Measurements from ENCODE around the gene BICRA. TPM values are rescaled to one million over a fixed set of nuclear protein-coding genes. Genes with fewer than 3 reads are reported as not detected.

The BICRA gene
- total RNA-seq (2021) (23.1 and 24.3 TPM in 2 replicates), Bru-seq, nascent RNA (percentile 56 among the genes with signal in this experiment), BruChase-seq, experiment 1, labeled RNA remaining after a 2-hour chase (percentile 69 among the genes with signal in this experiment), BruChase-seq, experiment 2, labeled RNA remaining after a 6-hour chase (percentile 80 among the genes with signal in this experiment)
- long read RNA-seq, transcript BICRA-203 (1 exons, 3,312 nt), result major isoform, 5 of 11 reads
- long read RNA-seq, partial matches to known transcripts, result 4 of 11 reads
- long read RNA-seq, other reads (novel, unspliced or antisense), result 2 of 11 reads

DNA sequence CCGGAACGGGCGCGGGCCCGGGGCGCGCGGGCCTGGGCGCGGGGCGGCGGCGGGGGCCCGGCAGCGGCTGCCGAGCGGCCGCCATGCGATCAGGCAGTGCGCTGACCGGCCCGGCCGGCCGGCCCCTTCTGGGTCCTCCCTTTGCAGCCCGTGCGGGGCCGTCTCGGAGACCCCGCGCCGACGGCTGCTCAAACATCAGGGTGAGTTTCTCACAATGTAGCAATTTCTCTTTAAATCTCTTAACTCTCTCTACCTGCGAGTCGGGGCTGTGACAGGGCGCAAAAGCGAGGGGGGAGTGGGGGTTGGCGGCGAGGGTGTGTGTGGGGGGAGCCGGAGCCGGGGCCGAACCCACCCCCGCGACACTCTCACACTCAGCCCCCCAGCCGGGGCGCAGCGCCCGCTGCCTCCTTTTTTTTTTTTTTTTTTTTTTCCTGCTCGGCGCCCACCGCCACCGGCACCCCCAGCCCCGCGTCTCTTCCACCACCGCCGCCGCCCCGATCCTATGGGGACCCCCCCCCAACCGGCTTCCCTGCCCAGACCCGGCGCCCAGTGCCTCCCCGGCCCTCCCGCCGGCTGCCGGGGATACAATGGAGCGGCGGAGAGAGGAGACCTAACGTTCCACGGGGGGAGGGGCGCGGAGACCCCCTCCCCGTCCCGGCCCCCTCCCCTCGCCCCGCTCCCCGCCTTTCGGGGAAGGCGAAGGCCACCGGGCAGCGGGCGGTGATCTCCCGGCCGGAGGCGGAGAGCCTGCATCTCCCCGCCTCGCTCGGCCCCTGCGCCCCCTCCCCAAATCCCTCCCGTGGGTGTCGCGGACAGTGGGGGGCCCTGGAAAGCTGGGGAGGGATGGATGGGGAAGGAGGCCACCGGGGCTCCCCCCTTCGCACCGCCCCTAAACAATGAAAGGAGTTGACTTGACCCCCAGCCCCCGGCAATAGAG is at the start of gene BICRA:
TSS of gene BICRA (plus strand) at position 166 of the 937 bp plus-strand sequence. CDS start 64,441 bp downstream, outside the sequence.
- H3K9me3 ChIP-seq (ENCODE audit: low read depth, low read length, poor library complexity, severe bottlenecking), result no peaks in the 10 kb centered on the region
- H3K4me3 ChIP-seq (ENCODE audit: low read depth, low read length, poor library complexity, severe bottlenecking), result peak within 1 kb of the TSS; percentile 96
- BruUV-seq (replicated peaks), result no TSS peak
- no peaks in the 10 kb centered on the region for H3K36me3 ChIP-seq (ENCODE audit: insufficient read depth, low read length, poor library complexity, severe bottlenecking)
- ChIA-PET CTCF (no interaction called here), POLR2A (ENCODE audit: low non-redundant PET) (no interaction called here)
- peaks cover 29% of the 10 kb centered on the region for H3K4me1 ChIP-seq (ENCODE audit: insufficient read depth, low read length, poor library complexity, severe bottlenecking)
- TF ChIP-seq, protein P1, sequence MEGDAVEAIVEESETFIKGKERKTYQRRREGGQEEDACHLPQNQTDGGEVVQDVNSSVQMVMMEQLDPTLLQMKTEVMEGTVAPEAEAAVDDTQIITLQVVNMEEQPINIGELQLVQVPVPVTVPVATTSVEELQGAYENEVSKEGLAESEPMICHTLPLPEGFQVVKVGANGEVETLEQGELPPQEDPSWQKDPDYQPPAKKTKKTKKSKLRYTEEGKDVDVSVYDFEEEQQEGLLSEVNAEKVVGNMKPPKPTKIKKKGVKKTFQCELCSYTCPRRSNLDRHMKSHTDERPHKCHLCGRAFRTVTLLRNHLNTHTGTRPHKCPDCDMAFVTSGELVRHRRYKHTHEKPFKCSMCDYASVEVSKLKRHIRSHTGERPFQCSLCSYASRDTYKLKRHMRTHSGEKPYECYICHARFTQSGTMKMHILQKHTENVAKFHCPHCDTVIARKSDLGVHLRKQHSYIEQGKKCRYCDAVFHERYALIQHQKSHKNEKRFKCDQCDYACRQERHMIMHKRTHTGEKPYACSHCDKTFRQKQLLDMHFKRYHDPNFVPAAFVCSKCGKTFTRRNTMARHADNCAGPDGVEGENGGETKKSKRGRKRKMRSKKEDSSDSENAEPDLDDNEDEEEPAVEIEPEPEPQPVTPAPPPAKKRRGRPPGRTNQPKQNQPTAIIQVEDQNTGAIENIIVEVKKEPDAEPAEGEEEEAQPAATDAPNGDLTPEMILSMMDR (conservative IDR thresholded peaks at IDR 0.05; ENCODE audit: low read depth, low read length), result no peak
- TF ChIP-seq EZH2 (IDR thresholded peaks at IDR 0.05; ENCODE audit: borderline replicate concordance, low read depth, low read length, poor library complexity, severe bottlenecking), result no peak
- no peaks in the 10 kb centered on the region for H3K27me3 ChIP-seq (replicated peaks; ENCODE audit: insufficient read depth, low read depth, low read length, poor library complexity)
- intact Hi-C loops (cut with micrococcal nuclease; ENCODE audit: unreplicated experiment), result loop anchor here (2.0 kb wide), 1 partner anchor 90 kb away; no protein-coding TSS in a partner anchor
- peak; percentile 91 for DNase-seq (ENCODE audit: low spot score)
- H3K27ac ChIP-seq (ENCODE audit: low read depth, low read length, poor library complexity, severe bottlenecking), result peak within 1 kb of the TSS; percentile 92

- intact Hi-C loops (cut with micrococcal nuclease; ENCODE audit: unreplicated experiment), result no loop called here
- Histone ChIP-seq H3K27me3 (replicated peaks; ENCODE audit: insufficient read depth, low read depth, low read length, poor library complexity) (no peaks in the 10 kb centered on the region), H3K36me3 (ENCODE audit: insufficient read depth, low read length, poor library complexity, severe bottlenecking) (no peaks in the 10 kb centered on the region), H3K4me3 (ENCODE audit: low read depth, low read length, poor library complexity, severe bottlenecking) (no peak overlapping the region), H3K4me1 (ENCODE audit: insufficient read depth, low read length, poor library complexity, severe bottlenecking) (no peaks in the 10 kb centered on the region), H3K27ac (ENCODE audit: low read depth, low read length, poor library complexity, severe bottlenecking) (no peak overlapping the region), H3K9me3 (ENCODE audit: low read depth, low read length, poor library complexity, severe bottlenecking) (no peaks in the 10 kb centered on the region)
- ChIA-PET CTCF (interaction anchor here (0.6 kb wide), 1 partner anchor 256 kb away, joined by 14 read pairs; no protein-coding TSS in a partner anchor), POLR2A (ENCODE audit: low non-redundant PET) (no interaction called here)
- no peak for DNase-seq (ENCODE audit: low spot score)
- TF ChIP-seq, protein P1 (conservative IDR thresholded peaks at IDR 0.05; ENCODE audit: low read depth, low read length), result no peak
- no peak for TF ChIP-seq EZH2 (IDR thresholded peaks at IDR 0.05; ENCODE audit: borderline replicate concordance, low read depth, low read length, poor library complexity, severe bottlenecking)
- no TSS peak for BruUV-seq (replicated peaks)
These were observed 47.9 kb upstream of the BICRA start for GRCh38 chr19:47560999-47561398.

- Histone ChIP-seq H3K4me3 (ENCODE audit: low read depth, low read length, poor library complexity, severe bottlenecking) (no peak overlapping the region), H3K9me3 (ENCODE audit: low read depth, low read length, poor library complexity, severe bottlenecking) (no peaks in the 10 kb centered on the region), H3K27ac (ENCODE audit: low read depth, low read length, poor library complexity, severe bottlenecking) (no peak overlapping the region), H3K36me3 (ENCODE audit: insufficient read depth, low read length, poor library complexity, severe bottlenecking) (no peaks in the 10 kb centered on the region), H3K4me1 (ENCODE audit: insufficient read depth, low read length, poor library complexity, severe bottlenecking) (no peaks in the 10 kb centered on the region), H3K27me3 (replicated peaks; ENCODE audit: insufficient read depth, low read depth, low read length, poor library complexity) (no peaks in the 10 kb centered on the region)
- ChIA-PET CTCF (no interaction called here), POLR2A (ENCODE audit: low non-redundant PET) (no interaction called here)
- TF ChIP-seq EZH2 (IDR thresholded peaks at IDR 0.05; ENCODE audit: borderline replicate concordance, low read depth, low read length, poor library complexity, severe bottlenecking), result no peak
- TF ChIP-seq, protein P1 (conservative IDR thresholded peaks at IDR 0.05; ENCODE audit: low read depth, low read length), result no peak
- no peak for DNase-seq (ENCODE audit: low spot score)
- no TSS peak for BruUV-seq (replicated peaks)
- intact Hi-C loops (cut with micrococcal nuclease; ENCODE audit: unreplicated experiment), result no loop called here
These were observed 47.4 kb upstream of the BICRA start for GRCh38 chr19:47561440-47562057.
